Measurements from ENCODE around the gene ARFGAP2. TPM values are rescaled to one million over a fixed set of nuclear protein-coding genes. Genes with fewer than 3 reads are reported as not detected.

The ARFGAP2 gene
- total RNA-seq, 2 experiments from 2014 or later, result 70.1 to 71.7 TPM

DNA sequence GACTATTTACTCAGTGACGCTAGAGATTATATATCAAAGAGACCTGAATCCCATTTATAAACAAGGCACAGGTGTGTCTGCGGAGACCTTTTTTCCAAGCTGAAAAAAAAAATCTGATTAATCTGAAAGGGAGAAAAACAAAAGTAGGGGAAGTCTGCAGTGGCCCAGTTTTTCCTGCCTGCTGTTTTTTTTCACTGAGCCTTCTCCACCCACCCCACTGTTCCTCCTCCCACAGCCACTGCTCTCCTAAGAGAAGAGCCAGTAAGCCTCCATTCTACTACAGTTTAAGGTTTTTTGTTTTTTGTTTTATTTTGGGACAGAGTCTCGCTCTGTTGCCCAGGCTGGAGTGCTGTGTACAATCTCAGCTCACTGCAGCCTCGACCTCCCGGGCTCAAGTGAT is 18.4 kb downstream of the ARFGAP2 start:
- TF ChIP-seq CTCF (IDR thresholded peaks at IDR 0.05), result no peak
- Mint-ChIP-seq H3K4me1 (ENCODE audit: low read depth) (peaks cover 23% of the 10 kb centered on the region), H3K27me3 (no peaks in the 10 kb centered on the region), H3K36me3 (ENCODE audit: low read depth) (no peaks in the 10 kb centered on the region), H3K27ac (no peak overlapping the region), H3K4me3 (no peak overlapping the region), H3K9me3 (no peaks in the 10 kb centered on the region)
- DNase-seq (no peak), ATAC-seq (no peak)
- CTCF ChIA-PET, result interaction anchor here (0.8 kb wide), 1 partner anchor 11 kb away, joined by 3 read pairs; no protein-coding TSS in a partner anchor
- POLR2A ChIA-PET, result interaction anchor here (1.2 kb wide), 1 partner anchor 14 kb away, joined by 5 read pairs; no protein-coding TSS in a partner anchor
- intact Hi-C loops (cut with micrococcal nuclease), result no loop called here

GRCh38 chr11:47157805-47158204 is 18.9 kb downstream of the ARFGAP2 start:
- Mint-ChIP-seq H3K27ac (no peak overlapping the region), H3K4me3 (no peak overlapping the region), H3K9me3 (no peaks in the 10 kb centered on the region), H3K27me3 (no peaks in the 10 kb centered on the region), H3K4me1 (ENCODE audit: low read depth) (peaks cover 27% of the 10 kb centered on the region), H3K36me3 (ENCODE audit: low read depth) (no peaks in the 10 kb centered on the region)
- POLR2A ChIA-PET, result interaction anchor here (1.2 to 1.4 kb wide), 2 partner anchors 9 to 14 kb away, joined by 3 to 5 read pairs; no protein-coding TSS in a partner anchor
- CTCF ChIA-PET, result interaction anchor here (0.8 kb wide), 1 partner anchor 12 kb away, joined by 3 read pairs; no protein-coding TSS in a partner anchor
- DNase-seq (no peak), ATAC-seq (no peak)
- intact Hi-C loops (cut with micrococcal nuclease), result no loop called here
- no peak for TF ChIP-seq CTCF (IDR thresholded peaks at IDR 0.05)

- no peaks in the 10 kb centered on the region for H3K36me3 Mint-ChIP-seq (ENCODE audit: low read depth)
- ChIA-PET CTCF (no interaction called here), POLR2A (interaction anchor here (1.2 to 1.4 kb wide), 2 partner anchors 10 to 15 kb away, joined by 3 to 5 read pairs; no protein-coding TSS in a partner anchor)
- TF ChIP-seq CTCF (IDR thresholded peaks at IDR 0.05), result no peak
- H3K4me1 Mint-ChIP-seq (ENCODE audit: low read depth), result peaks cover 27% of the 10 kb centered on the region
- no peak overlapping the region for H3K27ac Mint-ChIP-seq
- intact Hi-C loops (cut with micrococcal nuclease), result no loop called here
- DNase-seq (no peak), ATAC-seq (no peak)
- no peaks in the 10 kb centered on the region for H3K27me3 Mint-ChIP-seq
- H3K4me3 Mint-ChIP-seq, result no peak overlapping the region
- no peaks in the 10 kb centered on the region for H3K9me3 Mint-ChIP-seq
Measured at GRCh38 chr11:47156951-47157350, 19.7 kb downstream of the ARFGAP2 start.

DNA sequence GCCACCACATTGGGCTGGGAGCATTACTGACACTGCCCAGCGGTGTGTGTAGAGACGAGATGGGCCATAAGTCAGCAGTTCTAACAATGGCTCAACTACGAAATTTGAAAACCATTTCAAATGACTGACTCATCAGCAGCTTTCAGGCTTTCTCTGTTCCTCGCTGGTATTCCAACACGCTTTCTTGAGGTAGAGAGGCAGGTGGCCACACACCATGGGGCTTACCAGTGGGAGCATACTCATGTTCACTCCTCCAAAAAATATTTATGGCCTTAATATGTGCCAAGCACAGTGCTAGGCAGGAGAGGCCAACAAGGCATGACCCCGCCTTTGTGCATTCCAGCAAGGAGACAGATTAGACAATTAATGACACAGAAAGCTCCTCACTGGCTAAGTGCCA is 20.3 kb downstream of the ARFGAP2 start:
- Mint-ChIP-seq H3K9me3 (no peaks in the 10 kb centered on the region), H3K36me3 (ENCODE audit: low read depth) (no peaks in the 10 kb centered on the region), H3K27me3 (no peaks in the 10 kb centered on the region), H3K4me3 (no peak overlapping the region), H3K27ac (no peak overlapping the region), H3K4me1 (ENCODE audit: low read depth) (peaks cover 27% of the 10 kb centered on the region)
- no peak for DNase-seq
- ATAC-seq, result no peak
- no peak for TF ChIP-seq CTCF (IDR thresholded peaks at IDR 0.05)
- ChIA-PET POLR2A (interaction anchor here (1.4 kb wide), 1 partner anchor 11 kb away, joined by 3 read pairs; no protein-coding TSS in a partner anchor), CTCF (interaction anchor here (0.9 kb wide), 1 partner anchor 8 kb away, joined by 4 read pairs; no protein-coding TSS in a partner anchor)
- intact Hi-C loops (cut with micrococcal nuclease), result no loop called here

DNA sequence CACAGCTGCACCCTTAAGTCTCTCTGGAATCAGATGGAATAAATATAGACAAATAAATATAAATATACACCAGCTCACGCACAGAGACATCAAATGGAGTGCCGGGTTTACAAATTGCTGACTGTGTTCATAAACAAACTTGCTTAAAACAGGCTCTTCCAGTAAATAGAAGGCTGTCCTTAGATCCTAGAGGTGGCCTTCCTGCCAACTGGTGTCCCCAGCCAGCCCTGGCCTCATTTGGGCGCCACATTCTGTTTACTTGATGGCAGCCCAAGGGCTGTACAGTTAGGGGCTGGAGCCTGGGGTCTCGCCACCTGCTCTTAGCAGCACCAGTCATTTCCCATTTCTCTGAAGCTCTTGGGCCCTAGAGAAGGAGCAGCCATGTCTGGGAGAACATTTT is 20.8 kb downstream of the ARFGAP2 start:
- intact Hi-C loops (cut with micrococcal nuclease), result no loop called here
- Mint-ChIP-seq H3K4me3 (no peak overlapping the region), H3K9me3 (no peaks in the 10 kb centered on the region), H3K36me3 (ENCODE audit: low read depth) (no peaks in the 10 kb centered on the region), H3K27ac (no peak overlapping the region), H3K4me1 (ENCODE audit: low read depth) (peaks cover 27% of the 10 kb centered on the region), H3K27me3 (no peaks in the 10 kb centered on the region)
- DNase-seq (no peak), ATAC-seq (no peak)
- ChIA-PET POLR2A (interaction anchor here (0.6 to 1.9 kb wide), 2 partner anchors 22 to 59 kb away, joined by 3 to 7 read pairs; partner anchors contain the start of gene DDB2), CTCF (interaction anchor here (0.8 to 3.7 kb wide), 5 partner anchors 9 to 366 kb away, joined by 3 to 38 read pairs (median 5); no protein-coding TSS in a partner anchor)
- TF ChIP-seq CTCF (IDR thresholded peaks at IDR 0.05), result no peak

All from activated CD8-positive, alpha-beta T cell treated with anti-CD3 and anti-CD28 coated beads for 36 hours (primary cell).